ENCODE data around the gene ARHGAP8. TPM values are rescaled to one million over a fixed set of nuclear protein-coding genes. Genes with fewer than 3 reads are reported as not detected.

The ARHGAP8 gene
- total RNA-seq, 6 experiments from 2014 or later, result not detected

GRCh38 chr22:44730490-44731356, 21.7 kb upstream of the ARHGAP8 start:
- DNase-seq, result no peak
- no peak for TF ChIP-seq CTCF (IDR thresholded peaks at IDR 0.05)
- Mint-ChIP-seq H3K4me1 (ENCODE audit: low read depth) (peaks cover 10% of the 10 kb centered on the region), H3K27ac (no peak overlapping the region), H3K4me3 (no peak overlapping the region), H3K27me3 (ENCODE audit: insufficient read depth) (peaks cover under 1% of the 10 kb centered on the region; the same call in 1 of the 2 replicates), H3K9me3 (peaks cover 4% of the 10 kb centered on the region; the same call in 1 of the 2 replicates), H3K36me3 (ENCODE audit: low read depth) (no peaks in the 10 kb centered on the region)

GRCh38 chr22:44731357-44731970, 20.9 kb upstream of the ARHGAP8 start:
- H3K36me3 Mint-ChIP-seq (ENCODE audit: low read depth), result no peaks in the 10 kb centered on the region
- H3K4me3 Mint-ChIP-seq, result no peak overlapping the region
- H3K9me3 Mint-ChIP-seq, result peaks cover 4% of the 10 kb centered on the region; the same call in 1 of the 2 replicates
- peaks cover 10% of the 10 kb centered on the region for H3K4me1 Mint-ChIP-seq (ENCODE audit: low read depth)
- TF ChIP-seq CTCF (IDR thresholded peaks at IDR 0.05), result no peak
- peaks cover 3% of the 10 kb centered on the region for H3K27me3 Mint-ChIP-seq (ENCODE audit: insufficient read depth)
- H3K27ac Mint-ChIP-seq, result no peak overlapping the region
- no peak for DNase-seq

GRCh38 chr22:44732017-44732561, 20.3 kb upstream of the ARHGAP8 start:
- Mint-ChIP-seq H3K4me1 (ENCODE audit: low read depth) (peaks cover 10% of the 10 kb centered on the region), H3K4me3 (no peak overlapping the region), H3K27ac (no peak overlapping the region), H3K27me3 (ENCODE audit: insufficient read depth) (peaks cover 3% of the 10 kb centered on the region), H3K9me3 (peaks cover 4% of the 10 kb centered on the region; the same call in 1 of the 2 replicates), H3K36me3 (ENCODE audit: low read depth) (no peaks in the 10 kb centered on the region)
- no peak for TF ChIP-seq CTCF (IDR thresholded peaks at IDR 0.05)
- DNase-seq, result no peak

- peaks cover 3% of the 10 kb centered on the region for H3K27me3 Mint-ChIP-seq (ENCODE audit: insufficient read depth)
- peaks cover 10% of the 10 kb centered on the region for H3K4me1 Mint-ChIP-seq (ENCODE audit: low read depth)
- peaks cover 4% of the 10 kb centered on the region; the same call in 1 of the 2 replicates for H3K9me3 Mint-ChIP-seq
- H3K4me3 Mint-ChIP-seq, result no peak overlapping the region
- no peak overlapping the region for H3K27ac Mint-ChIP-seq
- no peak for TF ChIP-seq CTCF (IDR thresholded peaks at IDR 0.05)
- H3K36me3 Mint-ChIP-seq (ENCODE audit: low read depth), result no peaks in the 10 kb centered on the region
- no peak for DNase-seq
Measured at GRCh38 chr22:44732661-44733060, 19.7 kb upstream of the ARHGAP8 start.

GRCh38 chr22:44733426-44734106, 18.8 kb upstream of the ARHGAP8 start:
- no peak for DNase-seq
- Mint-ChIP-seq H3K9me3 (peaks cover 4% of the 10 kb centered on the region; the same call in 1 of the 2 replicates), H3K27ac (no peak overlapping the region), H3K27me3 (ENCODE audit: insufficient read depth) (peaks cover 6% of the 10 kb centered on the region), H3K36me3 (ENCODE audit: low read depth) (no peaks in the 10 kb centered on the region), H3K4me1 (ENCODE audit: low read depth) (peaks cover 10% of the 10 kb centered on the region), H3K4me3 (no peak overlapping the region)
- TF ChIP-seq CTCF (IDR thresholded peaks at IDR 0.05), result no peak
